ENCODE measurements around the gene CRYL1.

- no peak for TF ChIP-seq MAX (CRISPR knock-in tag; IDR thresholded peaks at IDR 0.05)
- TF ChIP-seq CTCF (IDR thresholded peaks at IDR 0.05): no peak
- no peak for TF ChIP-seq KAT7 (CRISPR knock-in tag; IDR thresholded peaks at IDR 0.05; ENCODE audit: borderline replicate concordance)
- no peak for TF ChIP-seq JUN (CRISPR knock-in tag; IDR thresholded peaks at IDR 0.05)
- TF ChIP-seq STAT6 (CRISPR knock-in tag; conservative IDR thresholded peaks at IDR 0.05; ENCODE audit: low read depth): no peak
- no peak for TF ChIP-seq GABPB1 (CRISPR knock-in tag; IDR thresholded peaks at IDR 0.05)
- TF ChIP-seq ATF2 (CRISPR knock-in tag; IDR thresholded peaks at IDR 0.05; ENCODE audit: borderline replicate concordance, low read depth): no peak
These were observed 100.7 kb downstream of the CRYL1 start for GRCh38 chr13:20424949-20425348.

All from WTC11 (cell line).